NCI-H82 (cell line): ENCODE results near the gene MBOAT1.
"Not testable (repeated sequence)": the region's sequence is repeated elsewhere in the genome, so short reads cannot be mapped to it uniquely, and the experiment has no call there.

Experiments
- DNase-seq: peaks from one replicate; lab custom pipeline; 2025; lab: John Stamatoyannopoulos, UW

The MBOAT1 gene

GRCh38 chr6:20169786-20170185 is 42.5 kb downstream of the MBOAT1 start:
- DNase-seq = no peak

GRCh38 chr6:20169119-20169557 is 43.1 kb downstream of the MBOAT1 start:
- DNase-seq = no peak

GRCh38 chr6:20168690-20169089 is 43.6 kb downstream of the MBOAT1 start:
- no peak for DNase-seq

GRCh38 chr6:20167601-20168000 is 44.7 kb downstream of the MBOAT1 start:
- DNase-seq = peak; percentile 54

- no peak for DNase-seq
Observed at GRCh38 chr6:20166210-20166609, 46.1 kb downstream of the MBOAT1 start.

- DNase-seq = no peak
Observed at GRCh38 chr6:20162515-20162914, 49.8 kb downstream of the MBOAT1 start.

GRCh38 chr6:20160541-20161283 is 51.6 kb downstream of the MBOAT1 start:
- DNase-seq = peak; percentile 41

GRCh38 chr6:20159781-20160540 is 52.3 kb downstream of the MBOAT1 start:
- DNase-seq = no peak

- no peak for DNase-seq
Observed at GRCh38 chr6:20159098-20159497, 53.2 kb downstream of the MBOAT1 start.

GRCh38 chr6:20158676-20159075 is 53.6 kb downstream of the MBOAT1 start:
- DNase-seq = no peak

- no peak for DNase-seq
Observed at GRCh38 chr6:20156824-20157223, 55.4 kb downstream of the MBOAT1 start.

GRCh38 chr6:20154753-20155152 is 57.5 kb downstream of the MBOAT1 start:
- DNase-seq = no peak

- DNase-seq = no peak
Observed at GRCh38 chr6:20153194-20153593, 59.1 kb downstream of the MBOAT1 start.

GRCh38 chr6:20148433-20148832 is 63.8 kb downstream of the MBOAT1 start:
- no peak for DNase-seq

GRCh38 chr6:20147469-20147868 is 64.8 kb downstream of the MBOAT1 start:
- no peak for DNase-seq

GRCh38 chr6:20146831-20147230 is 65.4 kb downstream of the MBOAT1 start:
- not testable (repeated sequence) for DNase-seq

GRCh38 chr6:20146291-20146690 is 66.0 kb downstream of the MBOAT1 start:
- DNase-seq = no peak

GRCh38 chr6:20142866-20143265 is 69.4 kb downstream of the MBOAT1 start:
- no peak for DNase-seq

- no peak for DNase-seq
Observed at GRCh38 chr6:20141931-20142330, 70.3 kb downstream of the MBOAT1 start.

GRCh38 chr6:20139127-20139963 is 72.9 kb downstream of the MBOAT1 start:
- DNase-seq = not testable (repeated sequence)

- no peak for DNase-seq
Observed at GRCh38 chr6:20137837-20138236, 74.4 kb downstream of the MBOAT1 start.

GRCh38 chr6:20137240-20137639 is 75.0 kb downstream of the MBOAT1 start:
- no peak for DNase-seq
